CD4-positive, alpha-beta memory T cell (primary cell): ENCODE data around the gene PI4KB. TPM values are rescaled to one million over a fixed set of nuclear protein-coding genes. Genes with fewer than 3 reads are reported as not detected.

Source experiments
- CTCF ChIA-PET: fragments of 350-600 bp; sonication (Branson Sonifier 250); formaldehyde crosslinking; loops from one replicate; lab custom pipeline; 2021; ENCODE audit warnings: inconsistent platforms; ENCODE audit not compliant: partially characterized antibody; lab: Charles Lee
- POLR2A ChIA-PET: fragments of 350-600 bp; sonication (Branson Sonifier 250); formaldehyde crosslinking; loops from one replicate; lab custom pipeline; 2021; ENCODE audit not compliant: partially characterized antibody; lab: Charles Lee
- DNase-seq, 5 donors: peaks; one replicate each; pipeline versions ENCODE4 v3.0.0 to v3.0.0-alpha.2; 2020 to 2022; ENCODE audit warnings: mixed read lengths in 1 of 5
- H3K27ac ChIP-seq: one replicate; pipeline ENCODE4 v1.7.0; 2013; ENCODE audit warnings: low read depth, low read length
- H3K27me3 ChIP-seq: 2 replicates; pipeline ENCODE4 v1.7.0; 2013; ENCODE audit warnings: mild to moderate bottlenecking, low read length, moderate library complexity; ENCODE audit not compliant: insufficient read depth
- H3K36me3 ChIP-seq: 2 replicates; pipeline ENCODE4 v1.7.0; 2013; ENCODE audit warnings: mild to moderate bottlenecking, low read length, moderate library complexity; ENCODE audit not compliant: insufficient read depth
- H3K4me1 ChIP-seq: 2 replicates; pipeline ENCODE4 v1.7.0; 2013; ENCODE audit warnings: mild to moderate bottlenecking, low read length, moderate library complexity; ENCODE audit not compliant: insufficient read depth
- H3K4me3 ChIP-seq, 2 donors: one replicate each; pipeline ENCODE4 v1.7.0; 2013; ENCODE audit warnings: low read length in 2 of 2, mild to moderate bottlenecking in 1 of 2
- H3K9me3 ChIP-seq, 2 donors: one replicate each; pipeline ENCODE4 v1.7.0; 2013; ENCODE audit warnings: low read length in 2 of 2, control low read depth in 1 of 2; ENCODE audit not compliant: control insufficient read depth in 1 of 2
- H3K27ac Mint-ChIP-seq, 7 donors: one replicate each; pipeline ENCODE4 v1.8.0; 2020 to 2021; ENCODE audit warnings: mixed read lengths in 7 of 7, mild to moderate bottlenecking in 6 of 7, inconsistent platforms in 3 of 7, moderate library complexity in 3 of 7
- H3K27me3 Mint-ChIP-seq, 2 donors: one replicate each; pipeline ENCODE4 v1.8.0; 2020 to 2021; ENCODE audit warnings: mixed read lengths in 2 of 2
- H3K36me3 Mint-ChIP-seq, 2 donors: one replicate each; pipeline ENCODE4 v1.8.0; 2020 to 2021; ENCODE audit warnings: mixed read lengths in 2 of 2, inconsistent platforms in 1 of 2, mild to moderate bottlenecking in 1 of 2
- H3K4me1 Mint-ChIP-seq, 4 donors: one replicate each; pipeline ENCODE4 v1.8.0; 2020 to 2021; ENCODE audit warnings: mixed read lengths in 4 of 4, mild to moderate bottlenecking in 1 of 4
- H3K4me3 Mint-ChIP-seq, 8 donors: one replicate each; pipeline ENCODE4 v1.8.0; 2020 to 2021; ENCODE audit warnings: mixed read lengths in 8 of 8, mild to moderate bottlenecking in 7 of 8, moderate library complexity in 6 of 8, inconsistent platforms in 3 of 8
- H3K9me3 Mint-ChIP-seq, 8 donors: one replicate each; pipeline ENCODE4 v1.8.0; 2020 to 2021; ENCODE audit warnings: mixed read lengths in 8 of 8, mild to moderate bottlenecking in 5 of 8, inconsistent platforms in 3 of 8, moderate library complexity in 1 of 8
- intact Hi-C: fragments of 100-400 bp; cut with micrococcal nuclease; formaldehyde crosslinking; loops from one replicate; pipeline ENCODE4 v1.15.1; 2023
- polyA plus RNA-seq, 2 donors: library from polyadenylated mRNA; unstranded; fragments of 300-500 nt; fragmentation: Illumina TruSeq; gene quantifications; one replicate each; pipeline ENCODE4 v1.2.3, GENCODE V29; 2021
- total RNA-seq, 2 experiments: library from RNA; stranded (reverse); gene quantifications; one replicate each; pipeline ENCODE4 v1.2.3, GENCODE V29; 2021

Gene PI4KB
- total and polyA plus RNA-seq, 4 experiments from 2014 or later: 56.6 to 97.4 (median 78.0) TPM

DNA sequence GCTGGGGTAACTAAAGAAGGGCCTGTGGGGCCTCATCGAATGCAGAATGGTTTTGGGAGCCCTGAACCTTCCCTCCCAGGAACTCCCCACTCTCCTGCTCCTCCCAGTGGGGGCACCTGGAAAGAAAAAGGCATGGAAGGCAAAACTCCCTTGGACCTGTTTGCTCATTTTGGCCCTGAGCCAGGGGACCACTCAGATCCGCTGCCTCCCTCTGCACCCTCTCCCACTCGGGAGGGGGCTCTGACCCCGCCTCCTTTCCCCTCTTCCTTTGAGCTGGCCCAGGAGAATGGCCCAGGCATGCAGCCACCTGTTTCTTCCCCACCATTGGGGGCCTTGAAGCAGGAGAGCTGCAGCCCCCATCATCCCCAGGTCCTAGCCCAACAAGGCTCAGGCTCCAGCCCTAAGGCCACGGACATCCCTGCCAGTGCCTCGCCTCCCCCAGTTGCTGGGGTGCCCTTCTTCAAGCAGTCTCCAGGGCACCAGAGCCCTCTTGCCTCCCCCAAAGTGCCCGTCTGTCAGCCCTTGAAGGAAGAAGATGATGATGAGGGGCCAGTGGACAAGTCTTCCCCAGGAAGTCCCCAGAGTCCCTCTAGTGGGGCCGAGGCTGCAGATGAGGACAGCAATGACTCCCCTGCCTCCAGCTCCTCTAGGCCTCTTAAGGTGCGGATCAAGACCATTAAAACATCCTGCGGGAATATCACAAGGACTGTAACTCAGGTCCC, 40.4 kb downstream of the PI4KB start:
- Histone ChIP-seq H3K4me3 (no peak overlapping the region), H3K27ac (no peak overlapping the region), H3K36me3 (peaks cover 50% of the 10 kb centered on the region), H3K4me1 (peaks cover 20% of the 10 kb centered on the region), H3K9me3 (no peaks in the 10 kb centered on the region), H3K27me3 (no peaks in the 10 kb centered on the region)
- H3K27me3 Mint-ChIP-seq: no peaks in the 10 kb centered on the region
- H3K4me1 Mint-ChIP-seq: peaks cover 15 to 44% (median 33%) of the 10 kb centered on the region in 4 donors
- H3K36me3 Mint-ChIP-seq: peaks cover 24 to 66% of the 10 kb centered on the region in 2 donors
- POLR2A ChIA-PET: no interaction called here
- CTCF ChIA-PET: interaction anchor here (1.8 kb wide), 1 partner anchor 14 kb away, joined by 6 read pairs; no protein-coding TSS in a partner anchor
- H3K27ac Mint-ChIP-seq: peak overlapping the region in 2 of 7 donors; percentile 44 to 48
- DNase-seq: no peak
- intact Hi-C loops: no loop called here
- H3K4me3 Mint-ChIP-seq: no peak overlapping the region
- peaks cover 0 to 1% (median 0%) of the 10 kb centered on the region in 8 donors for H3K9me3 Mint-ChIP-seq

DNA sequence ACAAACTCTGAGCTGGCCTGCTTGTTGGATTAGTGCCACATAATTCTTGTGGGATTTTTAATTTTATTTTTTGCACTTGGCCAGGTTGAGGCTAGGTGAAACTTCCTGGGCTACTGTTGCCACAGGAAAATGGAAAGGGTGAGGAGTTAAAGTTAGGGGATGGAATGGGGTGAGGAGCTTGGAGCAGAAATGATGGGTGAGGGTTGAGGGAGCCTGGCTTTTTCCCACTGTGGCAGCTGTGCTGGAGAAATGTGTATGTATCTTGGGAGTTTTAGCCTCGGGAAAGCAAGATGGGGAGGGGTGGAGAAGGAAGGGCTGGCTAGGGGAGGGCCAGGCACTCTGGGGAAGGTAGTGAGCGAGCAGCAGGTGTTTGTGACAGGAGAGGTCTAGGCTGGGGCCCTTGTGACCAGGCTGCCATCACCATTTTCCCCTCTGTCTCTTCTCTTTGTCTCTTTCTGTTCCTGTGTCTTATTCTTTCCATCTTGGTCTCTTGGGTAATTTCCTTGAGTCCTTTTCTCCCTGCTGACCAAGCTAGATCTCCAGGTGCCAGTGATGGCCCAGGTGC, 43.1 kb downstream of the PI4KB start:
- Histone ChIP-seq H3K27ac (peak overlapping the region; percentile 94), H3K4me1 (peaks cover 25% of the 10 kb centered on the region), H3K27me3 (no peaks in the 10 kb centered on the region), H3K4me3 (no peak overlapping the region), H3K36me3 (peaks cover 34% of the 10 kb centered on the region), H3K9me3 (no peaks in the 10 kb centered on the region)
- no peaks in the 10 kb centered on the region for H3K27me3 Mint-ChIP-seq
- peaks cover 16 to 57% of the 10 kb centered on the region in 2 donors for H3K36me3 Mint-ChIP-seq
- H3K27ac Mint-ChIP-seq: peak overlapping the region; percentile 85 to 97 (median 94)
- no peak for DNase-seq
- H3K9me3 Mint-ChIP-seq: peaks cover 0 to 6% (median 0%) of the 10 kb centered on the region in 8 donors
- ChIA-PET POLR2A (interaction anchor here (1.1 to 4.1 kb wide), 4 partner anchors 10 to 118 kb away, joined by 3 to 50 read pairs (median 24); partner anchors contain the start of gene PI4KB), CTCF (interaction anchor here (1.1 to 6.1 kb wide), 3 partner anchors 18 to 60 kb away, joined by 4 to 56 read pairs (median 10); no protein-coding TSS in a partner anchor)
- intact Hi-C loops: no loop called here
- peaks cover 14 to 55% (median 41%) of the 10 kb centered on the region in 4 donors for H3K4me1 Mint-ChIP-seq
- peak overlapping the region; percentile 15 to 99 (median 94) for H3K4me3 Mint-ChIP-seq

DNA sequence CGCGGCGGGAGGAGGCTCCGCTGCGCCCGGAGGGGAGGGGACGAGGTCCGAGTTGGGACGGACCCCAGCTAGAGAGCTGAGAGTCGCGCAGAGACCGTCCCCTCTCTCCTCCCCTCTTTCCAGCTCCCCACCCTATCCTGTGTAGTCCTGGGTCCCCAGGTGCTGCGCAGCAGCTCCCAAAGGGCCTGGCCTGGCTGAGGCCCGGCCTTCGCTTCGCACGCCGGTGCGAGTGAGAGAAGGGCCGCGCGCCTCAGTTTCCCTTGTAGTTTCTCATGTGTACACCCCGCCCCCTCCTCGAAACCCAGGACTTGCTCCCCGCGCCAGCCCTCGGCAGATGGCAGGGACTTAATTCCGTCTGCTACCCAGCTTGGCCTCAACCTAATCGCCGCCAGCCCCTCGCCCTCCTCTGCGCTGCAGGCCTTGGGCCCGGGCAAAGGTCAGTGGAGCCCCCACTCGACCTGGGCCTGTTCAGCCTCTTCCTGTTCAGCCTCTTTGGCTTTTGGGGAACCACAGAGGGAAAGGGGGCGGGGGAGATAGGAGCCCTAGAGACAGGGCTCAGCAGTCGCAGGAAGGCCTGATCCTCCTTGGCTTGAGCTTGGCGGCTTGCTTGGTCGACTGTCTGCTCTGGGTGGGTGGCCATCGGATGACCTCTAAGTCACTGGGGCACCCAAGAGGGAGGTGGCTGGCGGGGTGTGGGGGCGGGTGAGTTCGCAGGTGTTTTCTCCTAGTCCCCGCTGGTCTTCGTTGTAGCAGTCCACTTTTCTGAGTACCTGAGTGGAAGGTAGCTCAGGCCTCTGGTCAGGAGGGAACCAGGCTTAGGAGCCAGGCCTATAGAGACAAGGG, 44.1 kb downstream of the PI4KB start:
- peak overlapping the region; percentile 87 to 99 (median 95) for H3K4me3 Mint-ChIP-seq
- ChIA-PET POLR2A (interaction anchor here (0.5 to 4.1 kb wide), 12 partner anchors 11 to 117 kb away, joined by 3 to 50 read pairs (median 5); partner anchors contain the start of genes PI4KB, PSMB4 and PSMD4), CTCF (interaction anchor here (0.6 to 6.1 kb wide), 5 partner anchors 19 to 77 kb away, joined by 3 to 56 read pairs (median 4); no protein-coding TSS in a partner anchor)
- peaks cover 14 to 47% (median 33%) of the 10 kb centered on the region in 4 donors for H3K4me1 Mint-ChIP-seq
- peak in 4 of 5 donors; percentile 14 to 54 (median 23) for DNase-seq
- Histone ChIP-seq H3K4me1 (peaks cover 25% of the 10 kb centered on the region), H3K9me3 (no peaks in the 10 kb centered on the region), H3K27me3 (no peaks in the 10 kb centered on the region), H3K4me3 (peak overlapping the region; percentile 71 to 99), H3K27ac (peak overlapping the region; percentile 94), H3K36me3 (peaks cover 24% of the 10 kb centered on the region)
- peak overlapping the region; percentile 85 to 97 (median 93) for H3K27ac Mint-ChIP-seq
- H3K27me3 Mint-ChIP-seq: no peaks in the 10 kb centered on the region
- peaks cover 10 to 47% of the 10 kb centered on the region in 2 donors for H3K36me3 Mint-ChIP-seq
- peaks cover 0 to 6% (median 0%) of the 10 kb centered on the region in 8 donors for H3K9me3 Mint-ChIP-seq
- intact Hi-C loops: loop anchor here (1.0 to 2.0 kb wide), 2 partner anchors 93 to 508 kb away; partner anchors contain the start of genes TDRKH and VPS72

DNA sequence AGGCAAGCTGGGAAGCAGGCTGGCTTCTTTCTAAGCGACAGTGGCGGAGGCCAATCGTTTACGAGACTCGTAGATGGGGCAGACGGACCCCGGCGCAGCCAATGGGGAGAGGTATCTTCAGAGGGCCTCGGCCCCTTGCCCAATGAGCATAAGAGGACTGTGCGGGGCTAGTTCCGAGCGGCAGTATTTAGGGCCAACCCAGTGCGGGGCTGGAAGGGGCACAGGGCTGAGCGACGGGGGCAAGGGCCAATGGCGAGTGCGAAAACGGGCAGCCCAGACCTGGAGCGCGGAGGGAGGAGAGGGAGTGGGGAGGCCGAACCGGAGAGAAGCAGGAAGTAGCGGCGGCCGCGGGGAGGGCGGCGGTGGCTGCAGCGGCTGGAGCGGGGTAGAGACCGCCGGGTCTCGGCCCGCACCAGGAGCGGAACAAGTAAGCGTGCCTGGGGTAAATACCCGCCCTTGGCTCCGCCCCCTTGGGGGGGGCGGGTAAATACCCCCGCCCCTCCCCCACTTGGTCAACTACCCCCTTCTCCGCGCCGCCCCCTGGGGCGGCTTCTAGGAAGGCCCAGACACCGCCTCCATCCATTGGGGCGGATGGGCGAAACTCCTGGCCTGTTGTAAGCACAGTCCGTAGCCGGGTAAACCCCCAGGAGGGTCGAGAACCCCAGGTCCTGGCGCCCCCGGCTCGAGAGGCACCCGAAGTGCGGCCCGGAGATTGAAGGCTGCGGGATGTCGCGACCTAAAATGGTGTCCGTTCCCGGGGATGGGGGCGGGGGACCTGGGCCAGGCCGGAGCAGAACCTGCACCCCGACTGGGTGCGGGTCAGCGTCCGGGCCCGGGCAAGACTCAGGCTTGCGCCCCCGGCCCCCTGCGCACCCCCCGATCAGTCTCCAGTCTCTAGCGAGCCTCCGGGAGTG, 45.0 kb downstream of the PI4KB start, which contains the start of gene ZNF687:
Gene ZNF687 (plus strand): TSS at position 331 of the 914 bp plus-strand sequence. CDS start 3,993 bp downstream, outside the sequence.
- Histone ChIP-seq H3K27ac (peak within 1 kb of the TSS; percentile 94), H3K9me3 (no peaks in the 10 kb centered on the region), H3K4me3 (peak within 1 kb of the TSS; percentile 71 to 99), H3K4me1 (peaks cover 25% of the 10 kb centered on the region), H3K36me3 (peaks cover 15% of the 10 kb centered on the region), H3K27me3 (no peaks in the 10 kb centered on the region)
- ChIA-PET POLR2A (interaction anchor here (0.6 to 4.1 kb wide), 30 partner anchors 7 to 1395 kb away, joined by 3 to 50 read pairs (median 5); partner anchors contain the start of genes C1orf56, CDC42SE1, LYSMD1 and MINDY1), CTCF (interaction anchor here (0.8 to 6.1 kb wide), 11 partner anchors 13 to 722 kb away, joined by 3 to 56 read pairs (median 4); partner anchors contain the start of genes PI4KB, PSMB4 and PSMD4)
- peaks cover 14 to 47% (median 33%) of the 10 kb centered on the region in 4 donors for H3K4me1 Mint-ChIP-seq
- DNase-seq: peak; percentile 99
- peaks cover 10 to 41% of the 10 kb centered on the region in 2 donors for H3K36me3 Mint-ChIP-seq
- H3K9me3 Mint-ChIP-seq: peaks cover 0 to 6% (median 0%) of the 10 kb centered on the region in 8 donors
- intact Hi-C loops: loop anchor here (1.0 to 2.0 kb wide), 9 partner anchors 28 to 509 kb away; partner anchors contain the start of genes CGN, PI4KB, PIP5K1A and PSMB4
- H3K27me3 Mint-ChIP-seq: no peaks in the 10 kb centered on the region
- peak within 1 kb of the TSS; percentile 95 to 99 (median 98) for H3K4me3 Mint-ChIP-seq
- peak within 1 kb of the TSS; percentile 96 to 100 (median 99) for H3K27ac Mint-ChIP-seq

GRCh38 chr1:151281225-151281968, 45.8 kb downstream of the PI4KB start:
- CTCF ChIA-PET: interaction anchor here (0.8 to 6.1 kb wide), 13 partner anchors 14 to 721 kb away, joined by 3 to 56 read pairs (median 4); partner anchors contain the start of genes PI4KB, PSMB4 and PSMD4
- peak overlapping the region; percentile 94 for H3K27ac ChIP-seq
- intact Hi-C loops: loop anchor here (1.0 kb wide), 7 partner anchors 27 to 230 kb away; partner anchors contain the start of genes CGN, PI4KB, PIP5K1A and PSMB4
- H3K9me3 Mint-ChIP-seq: peaks cover 0 to 8% (median 0%) of the 10 kb centered on the region in 8 donors
- H3K36me3 Mint-ChIP-seq: peaks cover 6 to 35% of the 10 kb centered on the region in 2 donors
- peak overlapping the region; percentile 96 to 100 (median 99) for H3K27ac Mint-ChIP-seq
- H3K4me1 Mint-ChIP-seq: peaks cover 14 to 47% (median 33%) of the 10 kb centered on the region in 4 donors
- peak overlapping the region; percentile 71 to 99 for H3K4me3 ChIP-seq
- H3K27me3 Mint-ChIP-seq: no peaks in the 10 kb centered on the region
- H3K9me3 ChIP-seq: no peaks in the 10 kb centered on the region
- POLR2A ChIA-PET: interaction anchor here (0.6 to 4.1 kb wide), 26 partner anchors 8 to 1394 kb away, joined by 3 to 50 read pairs (median 5); partner anchors contain the start of genes C1orf56, CDC42SE1, LYSMD1 and MINDY1
- H3K27me3 ChIP-seq: no peaks in the 10 kb centered on the region
- H3K4me1 ChIP-seq: peaks cover 25% of the 10 kb centered on the region
- peaks cover 7% of the 10 kb centered on the region for H3K36me3 ChIP-seq
- DNase-seq: peak; percentile 93 to 98 (median 95)
- peak overlapping the region; percentile 94 to 99 (median 98) for H3K4me3 Mint-ChIP-seq
